Astrocyte (in vitro differentiated cells and primary cell): ENCODE results near the gene STAP1.

Experiments used
- CTCF ChIP-seq: IDR thresholded peaks from 2 replicates; pipeline ENCODE4 v1.5.1; 2011; ENCODE audit warnings: low read depth, mild to moderate bottlenecking, inconsistent platforms, low read length, moderate library complexity; ENCODE audit not compliant: insufficient read depth
- EZH2 ChIP-seq: IDR thresholded peaks from 2 replicates; pipeline ENCODE4 v1.6.1; 2012; ENCODE audit warnings: mild to moderate bottlenecking, low read length, inconsistent platforms; ENCODE audit not compliant: insufficient read depth

GRCh38 chr4:67593741-67594175, 35.2 kb downstream of the STAP1 start:
- no peak for TF ChIP-seq CTCF
- TF ChIP-seq EZH2, result no peak
